ENCODE data around the gene NEDD4.

GRCh38 chr15:55800216-55800615 is 193.2 kb downstream of the NEDD4 start:
- TF ChIP-seq CTCF (IDR thresholded peaks at IDR 0.05) = no peak
- no peak for TF ChIP-seq POLR2AphosphoS5 (IDR thresholded peaks at IDR 0.05)
